ENCODE measurements around the gene VPS9D1.

DNA sequence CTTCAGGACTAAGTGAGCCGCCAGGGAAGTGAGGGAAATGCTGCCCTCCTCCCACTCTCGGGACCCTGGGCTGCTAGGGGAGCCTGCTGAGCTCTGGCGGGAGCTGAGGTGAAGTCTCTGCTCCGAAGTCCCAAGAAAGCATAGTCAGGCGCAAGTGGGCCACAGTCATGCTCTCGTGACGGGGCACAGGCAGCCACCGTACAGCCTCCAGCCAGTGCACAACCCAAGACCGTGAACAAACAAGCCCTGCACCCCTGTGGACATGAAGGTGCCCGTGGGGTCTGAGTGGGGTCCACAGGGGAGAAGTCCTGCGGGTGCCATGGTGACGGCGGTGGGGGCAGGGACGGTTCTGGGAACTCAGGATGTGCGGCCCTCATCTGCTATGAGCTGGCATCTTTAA is 25.3 kb upstream of the VPS9D1 start:
- TF ChIP-seq, protein P1, sequence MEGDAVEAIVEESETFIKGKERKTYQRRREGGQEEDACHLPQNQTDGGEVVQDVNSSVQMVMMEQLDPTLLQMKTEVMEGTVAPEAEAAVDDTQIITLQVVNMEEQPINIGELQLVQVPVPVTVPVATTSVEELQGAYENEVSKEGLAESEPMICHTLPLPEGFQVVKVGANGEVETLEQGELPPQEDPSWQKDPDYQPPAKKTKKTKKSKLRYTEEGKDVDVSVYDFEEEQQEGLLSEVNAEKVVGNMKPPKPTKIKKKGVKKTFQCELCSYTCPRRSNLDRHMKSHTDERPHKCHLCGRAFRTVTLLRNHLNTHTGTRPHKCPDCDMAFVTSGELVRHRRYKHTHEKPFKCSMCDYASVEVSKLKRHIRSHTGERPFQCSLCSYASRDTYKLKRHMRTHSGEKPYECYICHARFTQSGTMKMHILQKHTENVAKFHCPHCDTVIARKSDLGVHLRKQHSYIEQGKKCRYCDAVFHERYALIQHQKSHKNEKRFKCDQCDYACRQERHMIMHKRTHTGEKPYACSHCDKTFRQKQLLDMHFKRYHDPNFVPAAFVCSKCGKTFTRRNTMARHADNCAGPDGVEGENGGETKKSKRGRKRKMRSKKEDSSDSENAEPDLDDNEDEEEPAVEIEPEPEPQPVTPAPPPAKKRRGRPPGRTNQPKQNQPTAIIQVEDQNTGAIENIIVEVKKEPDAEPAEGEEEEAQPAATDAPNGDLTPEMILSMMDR (IDR thresholded peaks at IDR 0.05; ENCODE audit: borderline replicate concordance, extremely low read depth, low read length, poor library complexity, severe bottlenecking): no peak
- TF ChIP-seq EZH2 (IDR thresholded peaks at IDR 0.05; ENCODE audit: borderline replicate concordance, low read depth, low read length, severe bottlenecking): no peak
